Measurements from ENCODE around the gene RYR3. TPM values are rescaled to one million over a fixed set of nuclear protein-coding genes. Genes with fewer than 3 reads are reported as not detected.

The RYR3 gene
- total and polyA plus RNA-seq, 10 of the 15 experiments (the other 5 are each of a cell fraction or from before 2014, with no cell fraction given) = under 0.01 to 0.44 (median 0.16) TPM; not detected in 5

DNA sequence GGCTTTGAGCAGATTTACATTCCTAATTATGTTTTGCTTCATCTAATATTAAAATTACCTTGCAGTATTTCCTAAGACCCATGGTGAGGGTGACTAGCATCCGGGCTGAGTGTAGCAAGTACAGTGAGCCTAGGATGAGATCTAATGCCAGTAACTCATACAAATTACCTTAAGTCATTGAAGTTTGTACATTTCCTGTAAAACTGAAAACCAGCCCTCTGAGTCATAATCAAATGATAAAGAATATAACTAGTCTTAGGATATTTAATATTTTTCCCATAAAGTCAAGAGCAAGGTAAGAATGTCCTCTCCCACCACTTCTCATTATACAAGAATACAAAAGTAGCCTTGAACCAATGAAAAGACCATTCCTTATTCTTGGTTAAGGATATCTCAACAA is 602.7 kb downstream of the RYR3 start (continued):
- TF ChIP-seq ASH2L (IDR thresholded peaks at IDR 0.05; ENCODE audit: borderline replicate concordance, low read depth) = no peak
- TF ChIP-seq, protein P1, sequence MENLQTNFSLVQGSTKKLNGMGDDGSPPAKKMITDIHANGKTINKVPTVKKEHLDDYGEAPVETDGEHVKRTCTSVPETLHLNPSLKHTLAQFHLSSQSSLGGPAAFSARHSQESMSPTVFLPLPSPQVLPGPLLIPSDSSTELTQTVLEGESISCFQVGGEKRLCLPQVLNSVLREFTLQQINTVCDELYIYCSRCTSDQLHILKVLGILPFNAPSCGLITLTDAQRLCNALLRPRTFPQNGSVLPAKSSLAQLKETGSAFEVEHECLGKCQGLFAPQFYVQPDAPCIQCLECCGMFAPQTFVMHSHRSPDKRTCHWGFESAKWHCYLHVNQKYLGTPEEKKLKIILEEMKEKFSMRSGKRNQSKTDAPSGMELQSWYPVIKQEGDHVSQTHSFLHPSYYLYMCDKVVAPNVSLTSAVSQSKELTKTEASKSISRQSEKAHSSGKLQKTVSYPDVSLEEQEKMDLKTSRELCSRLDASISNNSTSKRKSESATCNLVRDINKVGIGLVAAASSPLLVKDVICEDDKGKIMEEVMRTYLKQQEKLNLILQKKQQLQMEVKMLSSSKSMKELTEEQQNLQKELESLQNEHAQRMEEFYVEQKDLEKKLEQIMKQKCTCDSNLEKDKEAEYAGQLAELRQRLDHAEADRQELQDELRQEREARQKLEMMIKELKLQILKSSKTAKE (IDR thresholded peaks at IDR 0.05; ENCODE audit: low read depth, poor library complexity, severe bottlenecking) = no peak
- no peak for TF ChIP-seq MYC (IDR thresholded peaks at IDR 0.05; ENCODE audit: insufficient read depth, insufficient read length, insufficient replicate concordance, low read length, severe bottlenecking)
- TF ChIP-seq SMC3 (IDR thresholded peaks at IDR 0.05; ENCODE audit: borderline replicate concordance, low read length) = no peak
- TF ChIP-seq, protein P2, sequence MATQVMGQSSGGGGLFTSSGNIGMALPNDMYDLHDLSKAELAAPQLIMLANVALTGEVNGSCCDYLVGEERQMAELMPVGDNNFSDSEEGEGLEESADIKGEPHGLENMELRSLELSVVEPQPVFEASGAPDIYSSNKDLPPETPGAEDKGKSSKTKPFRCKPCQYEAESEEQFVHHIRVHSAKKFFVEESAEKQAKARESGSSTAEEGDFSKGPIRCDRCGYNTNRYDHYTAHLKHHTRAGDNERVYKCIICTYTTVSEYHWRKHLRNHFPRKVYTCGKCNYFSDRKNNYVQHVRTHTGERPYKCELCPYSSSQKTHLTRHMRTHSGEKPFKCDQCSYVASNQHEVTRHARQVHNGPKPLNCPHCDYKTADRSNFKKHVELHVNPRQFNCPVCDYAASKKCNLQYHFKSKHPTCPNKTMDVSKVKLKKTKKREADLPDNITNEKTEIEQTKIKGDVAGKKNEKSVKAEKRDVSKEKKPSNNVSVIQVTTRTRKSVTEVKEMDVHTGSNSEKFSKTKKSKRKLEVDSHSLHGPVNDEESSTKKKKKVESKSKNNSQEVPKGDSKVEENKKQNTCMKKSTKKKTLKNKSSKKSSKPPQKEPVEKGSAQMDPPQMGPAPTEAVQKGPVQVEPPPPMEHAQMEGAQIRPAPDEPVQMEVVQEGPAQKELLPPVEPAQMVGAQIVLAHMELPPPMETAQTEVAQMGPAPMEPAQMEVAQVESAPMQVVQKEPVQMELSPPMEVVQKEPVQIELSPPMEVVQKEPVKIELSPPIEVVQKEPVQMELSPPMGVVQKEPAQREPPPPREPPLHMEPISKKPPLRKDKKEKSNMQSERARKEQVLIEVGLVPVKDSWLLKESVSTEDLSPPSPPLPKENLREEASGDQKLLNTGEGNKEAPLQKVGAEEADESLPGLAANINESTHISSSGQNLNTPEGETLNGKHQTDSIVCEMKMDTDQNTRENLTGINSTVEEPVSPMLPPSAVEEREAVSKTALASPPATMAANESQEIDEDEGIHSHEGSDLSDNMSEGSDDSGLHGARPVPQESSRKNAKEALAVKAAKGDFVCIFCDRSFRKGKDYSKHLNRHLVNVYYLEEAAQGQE (IDR thresholded peaks at IDR 0.05; ENCODE audit: low read depth, low read length) = no peak
- TF ChIP-seq, protein P3, sequence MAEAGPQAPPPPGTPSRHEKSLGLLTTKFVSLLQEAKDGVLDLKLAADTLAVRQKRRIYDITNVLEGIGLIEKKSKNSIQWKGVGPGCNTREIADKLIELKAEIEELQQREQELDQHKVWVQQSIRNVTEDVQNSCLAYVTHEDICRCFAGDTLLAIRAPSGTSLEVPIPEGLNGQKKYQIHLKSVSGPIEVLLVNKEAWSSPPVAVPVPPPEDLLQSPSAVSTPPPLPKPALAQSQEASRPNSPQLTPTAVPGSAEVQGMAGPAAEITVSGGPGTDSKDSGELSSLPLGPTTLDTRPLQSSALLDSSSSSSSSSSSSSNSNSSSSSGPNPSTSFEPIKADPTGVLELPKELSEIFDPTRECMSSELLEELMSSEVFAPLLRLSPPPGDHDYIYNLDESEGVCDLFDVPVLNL (IDR thresholded peaks at IDR 0.05; ENCODE audit: low read depth, low read length) = no peak

Small RNA genes lying within 50 kb of the gene (small RNA-seq; reads per million reads assigned to genes)
- not detected for gene RF00019

Other genes with a start within 250 kb of the RYR3 start
- gene FMN1, start 116.3 kb upstream of the RYR3 start, total RNA-seq (2014; rRNA removed) = 0.06 and 0.11 TPM in 2 replicates
- 0.05 and 0.09 TPM in 2 replicates for gene FMN1, start 116.3 kb upstream of the RYR3 start, total RNA-seq (2014; rRNA removed; fragmentation: Illumina TruSeq; extraction: Trizol)
- gene FMN1, start 116.3 kb upstream of the RYR3 start, total RNA-seq (2021) = 0.05 TPM in 2 replicates
- gene FMN1, start 116.3 kb upstream of the RYR3 start, polyA plus RNA-seq (2011; rRNA removed) = 0.12 and 0.16 TPM in 2 replicates
- gene FMN1, start 116.3 kb upstream of the RYR3 start, polyA plus RNA-seq (2014; fragmentation: Illumina TruSeq; extraction: Trizol) = 0.07 TPM in 1 of 2 replicates, not detected in the other
- gene FMN1, start 116.3 kb upstream of the RYR3 start, polyA plus RNA-seq (2014; fragmentation: Nextera tagmentation; extraction: Ambion mirVana) = not detected
- gene FMN1, start 116.3 kb upstream of the RYR3 start, polyA plus RNA-seq (2014; rRNA removed) = 0.01 and 0.08 TPM in 2 replicates
- not detected for gene FMN1, start 116.3 kb upstream of the RYR3 start, polyA plus RNA-seq (2016; fragmentation: Nextera tagmentation; extraction: Ambion mirVana)